Effector memory CD8-positive, alpha-beta T cell (primary cell): ENCODE measurements around the gene SCGB3A1.

Experiments
- ATAC-seq: fragments of 150-1000 bp; cut with Tn5 transposase; replicated peaks from 2 replicates; pipeline ENCODE4 v1.10.0; 2021; ENCODE audit warnings: mild to moderate bottlenecking, moderate library complexity
- DNase-seq, 3 experiments: peaks; one replicate each; pipeline ENCODE4 v3.0.0; 2021
- H3K27ac Mint-ChIP-seq, 2 donors: one replicate each; pipeline ENCODE4 v1.8.0; 2022; ENCODE audit warnings: mild to moderate bottlenecking in 2 of 2, mixed read lengths in 2 of 2, moderate library complexity in 2 of 2
- H3K27me3 Mint-ChIP-seq, 2 donors: one replicate each; pipeline ENCODE4 v1.8.0; 2022; ENCODE audit warnings: mixed read lengths in 2 of 2
- H3K36me3 Mint-ChIP-seq: one replicate; pipeline ENCODE4 v1.8.0; 2022; ENCODE audit warnings: mild to moderate bottlenecking, moderate library complexity, mixed read lengths; ENCODE audit not compliant: insufficient read depth
- H3K4me1 Mint-ChIP-seq, 2 donors: one replicate each; pipeline ENCODE4 v1.8.0; 2022; ENCODE audit warnings: low read depth in 2 of 2, mixed read lengths in 2 of 2
- H3K4me3 Mint-ChIP-seq, 2 donors: one replicate each; pipeline ENCODE4 v1.8.0; 2022; ENCODE audit warnings: mild to moderate bottlenecking in 2 of 2, mixed read lengths in 2 of 2, moderate library complexity in 2 of 2
- H3K9me3 Mint-ChIP-seq, 2 donors: one replicate each; pipeline ENCODE4 v1.8.0; 2022; ENCODE audit warnings: mixed read lengths in 2 of 2

Gene SCGB3A1

DNA sequence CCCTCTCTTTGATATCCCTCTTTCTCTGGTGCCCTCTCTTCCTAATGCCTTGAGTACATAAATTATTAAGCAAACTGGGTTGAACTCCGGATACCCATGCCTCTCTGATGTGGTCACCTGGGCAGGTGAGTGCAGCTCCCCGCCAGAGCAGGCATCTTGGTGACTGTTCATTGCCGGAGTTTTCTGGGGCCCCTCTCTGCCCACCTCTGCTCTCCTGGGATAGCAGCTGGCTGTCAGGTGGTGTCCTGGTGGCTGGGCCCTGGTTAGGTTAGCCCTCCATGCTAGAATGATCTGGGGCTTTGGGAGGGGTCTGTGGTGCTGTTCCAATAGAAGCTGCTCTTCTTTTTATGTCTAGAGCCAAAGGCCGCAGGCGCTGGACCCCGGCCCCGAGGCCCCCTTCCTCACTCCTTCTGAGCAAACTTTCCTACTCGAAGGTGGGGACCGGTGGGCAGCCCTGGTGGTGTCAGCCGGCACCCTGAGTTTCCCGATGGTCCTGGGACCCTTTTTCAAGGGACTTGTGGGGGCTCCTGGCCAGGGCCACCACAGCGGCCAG, 4.9 kb upstream of the SCGB3A1 start:
- DNase-seq = no peak
- Mint-ChIP-seq H3K4me3 (no peak overlapping the region), H3K4me1 (peaks cover 0 to 3% of the 10 kb centered on the region in 2 donors), H3K27me3 (peaks cover 26 to 41% of the 10 kb centered on the region in 2 donors), H3K9me3 (no peaks in the 10 kb centered on the region), H3K27ac (no peak overlapping the region), H3K36me3 (no peaks in the 10 kb centered on the region)
- ATAC-seq = no peak

DNA sequence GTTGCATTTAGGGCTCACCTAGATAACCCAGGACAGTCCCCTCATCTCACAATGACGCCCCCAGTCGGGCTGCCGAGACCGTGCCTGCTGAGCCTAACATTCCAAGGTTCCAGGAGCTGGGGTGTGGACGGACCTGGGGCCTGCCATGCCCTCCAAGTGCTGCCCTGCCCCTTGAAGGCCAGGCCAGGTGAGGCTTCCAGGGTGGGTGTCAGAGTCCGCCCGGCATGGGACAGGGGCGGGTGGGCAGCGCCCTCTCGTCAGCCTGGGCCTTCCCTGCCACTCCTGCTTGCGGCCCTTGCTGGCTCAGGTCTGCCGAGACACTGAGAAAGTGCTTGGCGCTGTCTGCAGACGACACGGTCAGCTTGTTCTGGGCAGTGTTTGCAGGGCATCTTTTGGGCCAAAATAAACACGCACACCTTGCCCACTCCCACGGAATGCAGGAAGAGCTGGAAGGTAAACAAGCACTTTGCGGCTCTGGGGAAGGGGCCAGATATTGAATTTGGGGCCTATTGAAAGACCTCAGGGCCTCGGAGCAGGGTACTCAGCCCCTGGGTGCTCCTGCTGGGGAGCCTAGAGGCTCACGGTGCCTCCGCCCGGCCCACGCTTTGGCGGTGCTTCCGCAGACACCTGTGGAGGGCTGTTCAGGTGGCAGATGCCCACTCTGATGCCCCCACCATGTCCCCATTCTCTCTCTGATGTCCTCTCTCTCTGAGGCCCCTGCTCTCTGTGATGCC, 4.2 kb upstream of the SCGB3A1 start:
- Mint-ChIP-seq H3K27ac (no peak overlapping the region), H3K27me3 (peaks cover 26 to 40% of the 10 kb centered on the region in 2 donors), H3K4me1 (peaks cover 0 to 3% of the 10 kb centered on the region in 2 donors), H3K4me3 (no peak overlapping the region), H3K36me3 (no peaks in the 10 kb centered on the region), H3K9me3 (no peaks in the 10 kb centered on the region)
- DNase-seq (no peak), ATAC-seq (no peak)

DNA sequence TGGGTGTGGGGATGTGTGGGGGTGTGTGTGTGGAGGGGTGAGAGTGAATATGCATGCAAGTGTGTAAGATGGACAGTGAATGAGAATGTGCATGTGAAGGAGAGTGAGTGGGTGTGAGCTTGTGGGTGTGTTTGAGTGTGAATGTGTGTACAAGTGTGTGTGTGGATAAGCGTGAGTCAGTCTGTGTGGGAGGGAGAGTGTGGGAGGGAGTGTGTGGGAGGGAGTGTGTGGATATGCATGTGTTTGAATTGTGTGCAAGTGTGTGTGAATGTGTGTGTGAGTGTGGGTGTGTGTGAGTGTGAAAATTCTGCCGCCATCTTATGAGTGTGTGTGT, 3.7 kb upstream of the SCGB3A1 start:
- Mint-ChIP-seq H3K4me1 (peaks cover 0 to 3% of the 10 kb centered on the region in 2 donors), H3K9me3 (no peaks in the 10 kb centered on the region), H3K27ac (no peak overlapping the region)

GRCh38 chr5:180594311-180595045, 3.2 kb upstream of the SCGB3A1 start:
- H3K27ac Mint-ChIP-seq = no peak overlapping the region

More for the DNA sequence above, 3.7 kb upstream of the SCGB3A1 start:
- ATAC-seq = no peak
- Mint-ChIP-seq H3K4me3 (no peak overlapping the region), H3K27me3 (peaks cover 26 to 35% of the 10 kb centered on the region in 2 donors), H3K36me3 (no peaks in the 10 kb centered on the region)
- DNase-seq = no peak

GRCh38 chr5:180593446-180594206, 2.3 kb upstream of the SCGB3A1 start:
- Mint-ChIP-seq H3K27ac (peak overlapping the region in 1 of 2 donors; percentile 32), H3K9me3 (no peaks in the 10 kb centered on the region), H3K27me3 (peaks cover 33 to 36% of the 10 kb centered on the region in 2 donors), H3K36me3 (no peaks in the 10 kb centered on the region), H3K4me1 (peaks cover 0 to 3% of the 10 kb centered on the region in 2 donors), H3K4me3 (no peak overlapping the region)
- no peak for ATAC-seq
- DNase-seq = no peak

More at GRCh38 chr5:180594311-180595045, 3.2 kb upstream of the SCGB3A1 start:
- DNase-seq (no peak), ATAC-seq (no peak)
- Mint-ChIP-seq H3K27me3 (peaks cover 32 to 36% of the 10 kb centered on the region in 2 donors), H3K4me3 (no peak overlapping the region), H3K36me3 (no peaks in the 10 kb centered on the region), H3K9me3 (no peaks in the 10 kb centered on the region), H3K4me1 (peaks cover 0 to 3% of the 10 kb centered on the region in 2 donors)

- Mint-ChIP-seq H3K4me3 (peak overlapping the region in 1 of 2 donors; percentile 48), H3K9me3 (no peaks in the 10 kb centered on the region), H3K36me3 (no peaks in the 10 kb centered on the region), H3K4me1 (peaks cover 0 to 3% of the 10 kb centered on the region in 2 donors), H3K27ac (no peak overlapping the region), H3K27me3 (peaks cover 33 to 40% of the 10 kb centered on the region in 2 donors)
- no peak for DNase-seq
- ATAC-seq = no peak
Observed at GRCh38 chr5:180592176-180592575, 877 bp upstream of the SCGB3A1 start.

DNA sequence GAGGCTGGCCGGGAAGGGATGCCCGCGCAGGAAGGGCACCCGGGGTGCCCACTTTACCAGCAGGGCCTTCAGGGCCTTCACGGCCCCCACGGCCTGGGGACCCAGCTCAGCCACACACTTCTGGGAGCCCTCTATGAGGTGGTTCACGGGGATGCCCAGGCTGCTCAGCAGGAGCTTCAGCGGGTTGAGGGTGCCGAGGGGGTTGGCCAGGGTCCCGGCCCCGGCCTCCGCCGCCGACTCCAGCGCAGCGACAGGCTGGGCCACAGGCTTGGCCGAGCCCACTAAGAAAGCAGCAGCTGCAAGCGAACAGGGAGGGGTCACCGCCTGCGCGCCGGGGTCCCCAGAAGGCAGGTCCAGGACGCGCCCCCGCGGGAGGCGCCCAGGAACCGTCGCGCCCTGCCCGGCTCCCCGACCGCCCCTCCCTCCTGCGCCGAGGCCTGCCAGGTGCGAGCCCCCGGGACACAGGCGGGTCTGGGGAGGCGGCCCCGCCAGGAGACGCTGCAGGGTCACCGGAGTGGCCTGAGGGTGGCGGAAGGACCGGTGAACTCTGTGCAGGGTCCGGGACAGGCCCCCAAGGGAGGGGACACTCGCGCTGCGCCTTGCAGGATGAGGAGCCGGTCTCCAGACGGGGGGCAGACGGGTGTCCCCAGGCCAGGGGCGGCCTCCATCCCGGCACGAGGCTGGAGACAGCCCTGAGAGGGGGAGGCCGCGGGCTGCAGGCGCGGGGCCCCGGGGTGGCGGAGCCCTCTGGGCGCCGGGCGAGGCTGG, 572 bp downstream of the SCGB3A1 start:
- peaks cover 33 to 40% of the 10 kb centered on the region in 2 donors for H3K27me3 Mint-ChIP-seq
- peak overlapping the region in 1 of 2 donors; percentile 72 for H3K4me3 Mint-ChIP-seq
- H3K27ac Mint-ChIP-seq = no peak overlapping the region
- H3K36me3 Mint-ChIP-seq = no peaks in the 10 kb centered on the region
- ATAC-seq (peak; percentile 31), DNase-seq (no peak)
- H3K4me1 Mint-ChIP-seq = peaks cover 0 to 3% of the 10 kb centered on the region in 2 donors
- H3K9me3 Mint-ChIP-seq = no peaks in the 10 kb centered on the region

GRCh38 chr5:180589771-180590542, 1.3 kb downstream of the SCGB3A1 start:
- ATAC-seq = peak; percentile 41
- H3K4me1 Mint-ChIP-seq = peaks cover 0 to 3% of the 10 kb centered on the region in 2 donors

GRCh38 chr5:180586870-180587269, 4.4 kb downstream of the SCGB3A1 start:
- ATAC-seq (no peak), DNase-seq (no peak)
- Mint-ChIP-seq H3K27ac (no peak overlapping the region), H3K4me3 (no peak overlapping the region), H3K4me1 (no peaks in the 10 kb centered on the region), H3K9me3 (no peaks in the 10 kb centered on the region), H3K36me3 (peaks cover 3% of the 10 kb centered on the region), H3K27me3 (peaks cover 14 to 19% of the 10 kb centered on the region in 2 donors)

More at GRCh38 chr5:180589771-180590542, 1.3 kb downstream of the SCGB3A1 start:
- Mint-ChIP-seq H3K9me3 (no peaks in the 10 kb centered on the region), H3K27ac (no peak overlapping the region), H3K4me3 (peak overlapping the region; percentile 15 to 72), H3K27me3 (peaks cover 33 to 40% of the 10 kb centered on the region in 2 donors), H3K36me3 (no peaks in the 10 kb centered on the region)
- DNase-seq = no peak

GRCh38 chr5:180586204-180586603, 5.1 kb downstream of the SCGB3A1 start:
- H3K27ac Mint-ChIP-seq = no peak overlapping the region
- ATAC-seq (no peak), DNase-seq (no peak)
- no peak overlapping the region for H3K4me3 Mint-ChIP-seq
- no peaks in the 10 kb centered on the region for H3K9me3 Mint-ChIP-seq
- H3K4me1 Mint-ChIP-seq = no peaks in the 10 kb centered on the region
- H3K36me3 Mint-ChIP-seq = peaks cover 3% of the 10 kb centered on the region
- peaks cover 13 to 18% of the 10 kb centered on the region in 2 donors for H3K27me3 Mint-ChIP-seq

DNA sequence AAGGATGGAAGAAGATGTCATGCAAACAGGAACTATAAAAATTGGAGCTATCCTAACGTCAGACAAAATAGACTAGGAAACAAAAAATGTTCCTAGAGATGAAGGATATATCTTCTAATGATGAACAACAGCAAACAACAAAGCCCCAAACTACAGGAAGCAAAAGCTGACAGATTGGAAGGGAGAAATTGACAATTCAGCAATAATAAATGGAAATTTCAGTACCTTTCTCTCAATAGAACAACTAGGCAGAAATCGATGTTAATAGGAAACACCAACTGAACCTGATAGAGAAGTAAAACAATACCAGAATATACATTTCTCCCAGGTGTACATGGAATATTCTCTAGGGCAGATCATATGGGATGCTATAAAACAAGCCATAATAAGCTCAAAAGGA, 7.6 kb downstream of the SCGB3A1 start:
- Mint-ChIP-seq H3K4me1 (no peaks in the 10 kb centered on the region), H3K27me3 (peaks cover under 1 to 7% of the 10 kb centered on the region in 2 donors), H3K4me3 (no peak overlapping the region), H3K9me3 (no peaks in the 10 kb centered on the region), H3K27ac (no peak overlapping the region), H3K36me3 (peaks cover 3% of the 10 kb centered on the region)
- DNase-seq = no peak
- no peak for ATAC-seq

- no peaks in the 10 kb centered on the region for H3K9me3 Mint-ChIP-seq
- no peaks in the 10 kb centered on the region for H3K27me3 Mint-ChIP-seq
- H3K4me1 Mint-ChIP-seq = no peaks in the 10 kb centered on the region
- DNase-seq = no peak
- H3K36me3 Mint-ChIP-seq = peaks cover 11% of the 10 kb centered on the region
- no peak for ATAC-seq
- H3K4me3 Mint-ChIP-seq = no peak overlapping the region
- no peak overlapping the region for H3K27ac Mint-ChIP-seq
Observed at GRCh38 chr5:180580681-180581080, 10.6 kb downstream of the SCGB3A1 start.
